Umbilical cord (tissue), 2 donors: ENCODE measurements around the gene ANKRD11. TPM values are rescaled to one million over a fixed set of nuclear protein-coding genes. Genes with fewer than 3 reads are reported as not detected.
"Not testable (repeated sequence)": the region's sequence is repeated elsewhere in the genome, so short reads cannot be mapped to it uniquely, and the experiment has no call there.

ENCODE experiments used
- DNase-seq: peaks from one replicate; pipeline ENCODE4 v3.0.0-alpha.2; 2015; ENCODE audit warnings: low spot score
- total RNA-seq: library from RNA; depleted of rRNA; stranded (reverse); fragments of >200 nt; gene quantifications from one replicate; pipeline ENCODE4 v1.2.3, GENCODE V29; 2014; ENCODE audit warnings: low replicate concordance; ENCODE audit not compliant: insufficient read depth

The ANKRD11 gene
- total RNA-seq, 1 donor from 2014 or later: 43.8 TPM

DNA sequence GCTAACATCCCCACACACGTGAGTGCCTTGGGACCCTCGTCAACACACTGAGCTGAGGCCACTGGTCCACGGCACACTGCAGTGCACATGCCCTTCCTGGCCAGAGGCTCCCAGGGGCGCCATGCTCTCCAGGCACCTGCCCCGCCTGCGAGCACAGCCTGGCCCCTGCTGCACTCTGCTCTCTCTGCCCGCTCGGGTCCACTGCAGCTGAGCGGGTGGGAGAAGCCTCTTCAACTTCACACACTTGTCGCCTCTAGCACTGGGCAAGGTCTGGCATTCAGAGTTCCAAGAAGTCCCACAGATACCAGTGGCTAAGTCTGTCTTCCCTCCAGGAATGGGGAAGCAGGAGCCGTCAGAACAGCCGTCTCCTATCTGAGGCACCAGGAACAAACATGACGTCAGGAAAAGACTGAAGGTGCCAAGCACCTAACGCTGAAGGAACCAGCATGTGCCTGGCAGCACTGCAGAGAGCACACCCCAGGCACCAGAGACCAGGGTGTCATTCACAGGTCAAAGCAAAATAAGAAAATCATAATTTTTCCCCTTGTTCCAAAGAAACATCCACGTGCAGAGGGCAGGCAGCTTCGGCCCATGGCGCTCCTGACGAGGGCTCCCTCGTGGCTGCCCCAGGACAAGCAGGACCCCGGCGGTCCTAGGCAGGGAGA lies 189.9 kb downstream of the ANKRD11 start:
- no peak for DNase-seq

DNA sequence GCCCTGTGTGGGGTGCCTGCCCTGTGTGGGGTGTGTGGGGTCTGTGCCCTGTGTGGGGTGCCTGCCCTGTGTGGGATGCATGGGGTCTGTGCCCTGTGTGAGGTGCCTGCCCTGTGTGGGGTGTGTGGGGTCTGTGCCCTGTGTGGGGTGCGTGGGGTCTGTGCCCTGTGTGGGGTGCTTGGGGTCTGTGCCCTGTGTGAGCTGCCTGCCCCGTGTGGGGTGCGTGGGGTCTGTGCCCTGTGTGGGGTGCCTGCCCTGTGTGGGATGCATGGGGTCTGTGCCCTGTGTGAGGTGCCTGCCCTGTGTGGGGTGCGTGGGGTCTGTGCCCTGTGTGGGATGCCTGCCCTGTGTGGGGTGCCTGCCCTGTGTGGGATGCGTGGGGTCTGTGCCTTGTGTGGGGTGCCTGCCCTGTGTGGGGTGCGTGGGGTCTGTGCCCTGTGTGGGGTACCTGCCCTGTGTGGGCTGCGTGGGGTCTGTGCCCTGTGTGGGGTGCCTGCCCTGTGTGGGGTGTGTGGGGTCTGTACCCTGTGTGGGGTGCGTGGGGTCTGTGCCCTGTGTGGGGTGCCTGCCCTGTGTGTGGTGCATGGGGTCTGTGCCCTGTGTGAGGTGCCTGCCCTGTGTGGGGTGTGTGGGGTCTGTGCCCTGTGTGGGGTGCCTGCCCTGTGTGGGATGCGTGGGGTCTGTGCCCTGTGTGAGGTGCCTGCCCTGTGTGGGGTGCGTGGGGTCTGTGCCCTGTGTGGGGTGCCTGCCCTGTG lies 190.8 kb downstream of the ANKRD11 start:
- not testable (repeated sequence) for DNase-seq

DNA sequence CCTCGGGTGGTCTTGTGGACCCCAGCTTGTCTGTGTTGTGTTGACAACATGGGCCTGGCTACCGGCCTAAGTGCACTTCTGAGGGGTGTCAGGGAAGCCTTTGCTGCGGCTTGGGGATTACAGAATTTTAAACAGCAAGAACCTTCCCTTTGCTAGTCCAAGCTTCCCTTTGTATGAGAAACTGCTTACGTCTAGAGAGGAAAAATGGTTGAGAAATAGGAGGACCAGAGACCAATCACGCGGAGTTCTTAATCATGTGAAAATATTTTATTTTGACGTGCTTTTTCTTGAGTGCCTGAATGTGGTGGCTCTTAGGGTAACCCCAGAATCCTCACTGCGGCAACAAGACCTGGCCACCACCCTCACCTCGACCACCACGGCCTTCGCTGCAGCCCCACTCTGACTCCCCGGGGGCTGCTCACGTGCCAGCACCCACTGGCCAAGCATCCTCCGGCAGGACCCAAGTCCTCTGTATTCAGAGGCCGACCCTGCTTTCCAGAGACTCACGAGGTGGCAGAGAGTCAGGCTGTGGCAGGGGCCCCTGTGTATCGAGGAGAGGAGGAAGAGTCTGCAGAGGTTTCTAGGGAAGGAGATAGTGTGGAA lies 191.6 kb downstream of the ANKRD11 start:
- no peak for DNase-seq

DNA sequence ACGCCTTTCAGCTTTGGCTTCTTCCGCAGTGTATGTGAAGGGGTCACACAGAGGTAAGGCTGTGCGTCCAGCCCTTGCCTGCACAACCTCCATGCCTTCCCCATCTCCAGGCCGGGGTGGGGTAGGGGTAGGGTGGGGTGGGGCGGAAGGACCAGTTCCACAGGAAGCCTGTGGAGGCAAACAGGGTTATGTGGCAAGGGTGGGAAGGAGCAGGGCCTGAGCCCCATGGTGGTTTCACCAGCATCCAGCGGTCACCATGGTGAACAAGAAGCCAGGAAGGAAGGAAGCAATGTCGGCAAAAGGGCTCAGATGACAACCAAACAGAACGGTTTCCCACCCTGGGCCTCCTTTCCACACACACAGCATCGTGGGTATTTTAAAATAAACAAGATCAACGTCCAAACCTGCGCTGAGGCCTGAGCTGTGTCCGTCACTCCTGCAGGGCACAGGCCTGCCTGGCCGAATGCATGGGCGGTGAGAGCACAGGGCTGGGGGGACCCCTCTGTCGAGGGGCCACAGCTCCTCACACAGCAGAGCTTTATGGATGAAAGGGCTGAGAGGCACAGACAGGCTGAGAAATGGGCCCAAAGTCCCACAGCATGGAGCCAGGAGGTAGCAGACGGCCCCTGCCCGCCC lies 192.3 kb downstream of the ANKRD11 start:
- no peak for DNase-seq

DNA sequence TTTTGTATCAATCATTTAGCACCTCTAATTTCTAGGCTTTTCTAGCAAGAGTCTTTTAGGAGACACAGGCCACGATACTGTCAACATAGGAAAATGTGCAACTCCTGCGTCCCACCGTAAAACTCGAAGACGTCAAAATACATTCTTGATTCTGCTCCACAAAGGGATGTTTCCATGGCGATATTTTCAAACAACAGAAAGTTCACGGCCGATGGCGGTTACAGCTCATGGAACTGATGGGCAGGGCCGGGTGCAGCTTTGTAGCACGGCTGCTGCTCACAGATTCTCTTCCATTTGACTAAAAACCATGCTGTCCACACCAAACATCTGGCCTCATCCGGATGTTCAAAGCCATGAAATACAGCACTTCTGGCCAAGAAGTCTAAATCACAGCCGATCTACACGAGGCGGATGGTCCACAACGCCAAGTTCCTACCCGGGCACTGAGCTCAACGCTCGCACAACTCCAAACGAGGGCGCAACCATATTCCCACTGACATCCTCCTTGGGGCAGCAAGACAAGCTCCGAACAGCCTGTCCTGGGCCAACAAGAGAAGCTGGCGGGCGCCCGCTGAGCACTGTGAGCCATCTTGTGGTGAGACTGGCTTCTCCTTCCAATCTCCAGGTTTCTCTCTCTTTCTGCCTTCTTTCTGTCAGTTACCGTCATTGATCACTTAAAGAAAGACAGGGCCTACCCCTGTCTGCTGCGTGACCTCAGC lies 193.0 kb downstream of the ANKRD11 start:
- no peak for DNase-seq

DNA sequence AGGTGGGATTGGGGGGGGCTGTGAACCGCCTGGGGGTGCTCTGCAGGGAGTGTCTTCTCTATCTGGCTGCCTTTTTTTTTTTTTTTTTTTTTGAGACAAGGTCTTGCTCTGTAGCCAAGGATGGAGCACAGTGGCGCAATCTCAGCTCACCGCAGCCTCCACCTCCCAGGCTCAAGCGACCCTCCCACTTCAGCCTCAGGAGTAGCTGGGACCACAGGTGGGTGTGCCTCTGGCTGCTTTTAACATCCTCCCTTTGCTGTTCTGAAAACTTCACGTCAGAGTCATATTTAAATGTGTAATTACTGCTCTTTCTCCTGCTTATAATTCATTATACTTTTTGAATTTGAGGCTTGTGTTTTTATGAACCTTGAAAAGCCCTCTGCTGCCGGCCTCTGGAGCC lies 194.4 kb downstream of the ANKRD11 start:
- no peak for DNase-seq

DNA sequence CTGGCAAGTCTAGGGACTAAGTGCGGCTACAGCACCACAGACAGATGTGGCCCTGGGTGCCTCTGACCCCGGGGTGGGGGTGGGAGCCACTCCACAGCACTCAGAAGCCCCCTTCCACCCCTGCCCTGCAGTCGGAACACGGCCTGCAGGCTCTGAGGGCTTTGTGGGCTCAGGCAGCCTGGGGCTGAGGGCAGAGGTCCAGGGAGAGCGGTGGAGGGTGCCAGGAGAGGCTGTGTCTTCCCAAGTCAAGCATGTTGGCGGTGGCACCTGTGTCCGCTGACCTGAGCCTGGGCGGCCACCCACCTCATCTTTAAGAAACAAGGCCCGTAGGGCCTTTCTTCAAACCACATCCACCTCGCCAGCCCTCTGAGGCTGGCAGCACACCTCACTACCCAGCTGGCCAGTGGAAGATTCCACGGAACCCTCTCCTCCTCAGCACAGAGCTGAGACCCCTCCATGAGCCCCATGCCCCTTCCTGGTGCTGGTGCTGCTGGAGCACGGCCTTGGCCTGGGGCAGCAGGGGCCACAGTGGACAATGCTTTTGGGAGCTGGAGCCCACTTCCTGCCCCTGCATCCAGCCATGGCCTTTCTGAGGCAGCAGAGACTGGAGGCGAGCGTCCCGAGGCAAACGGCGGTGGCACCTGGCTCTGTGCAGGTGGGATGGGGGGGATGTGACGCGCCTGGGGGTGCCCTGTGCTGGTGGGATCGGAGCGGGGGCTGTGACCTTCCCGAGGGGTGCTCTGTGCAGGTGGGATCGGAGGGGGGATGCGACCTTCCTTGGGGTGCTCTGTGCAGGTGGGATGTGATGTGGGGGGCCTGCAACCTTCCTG lies 195.1 kb downstream of the ANKRD11 start:
- DNase-seq: no peak

DNA sequence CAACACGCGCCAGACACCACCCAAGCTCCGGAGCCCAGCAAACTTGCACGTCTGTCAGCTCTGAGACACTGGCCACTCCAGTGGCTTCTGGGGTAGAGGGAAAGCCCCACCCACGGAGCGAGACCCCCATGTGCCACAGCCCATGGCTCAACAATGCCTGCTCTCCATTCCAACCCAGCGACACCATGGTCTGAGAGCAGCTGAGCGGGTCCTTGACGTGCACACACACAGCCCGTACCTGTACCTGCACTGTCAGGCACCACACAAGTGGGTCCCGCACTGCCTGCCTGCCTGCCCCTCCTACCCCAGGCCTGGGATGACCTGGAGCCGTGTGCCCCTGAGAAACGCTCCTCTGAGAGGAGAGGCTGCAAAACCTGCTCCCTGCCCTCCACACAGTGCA lies 195.9 kb downstream of the ANKRD11 start:
- no peak for DNase-seq

DNA sequence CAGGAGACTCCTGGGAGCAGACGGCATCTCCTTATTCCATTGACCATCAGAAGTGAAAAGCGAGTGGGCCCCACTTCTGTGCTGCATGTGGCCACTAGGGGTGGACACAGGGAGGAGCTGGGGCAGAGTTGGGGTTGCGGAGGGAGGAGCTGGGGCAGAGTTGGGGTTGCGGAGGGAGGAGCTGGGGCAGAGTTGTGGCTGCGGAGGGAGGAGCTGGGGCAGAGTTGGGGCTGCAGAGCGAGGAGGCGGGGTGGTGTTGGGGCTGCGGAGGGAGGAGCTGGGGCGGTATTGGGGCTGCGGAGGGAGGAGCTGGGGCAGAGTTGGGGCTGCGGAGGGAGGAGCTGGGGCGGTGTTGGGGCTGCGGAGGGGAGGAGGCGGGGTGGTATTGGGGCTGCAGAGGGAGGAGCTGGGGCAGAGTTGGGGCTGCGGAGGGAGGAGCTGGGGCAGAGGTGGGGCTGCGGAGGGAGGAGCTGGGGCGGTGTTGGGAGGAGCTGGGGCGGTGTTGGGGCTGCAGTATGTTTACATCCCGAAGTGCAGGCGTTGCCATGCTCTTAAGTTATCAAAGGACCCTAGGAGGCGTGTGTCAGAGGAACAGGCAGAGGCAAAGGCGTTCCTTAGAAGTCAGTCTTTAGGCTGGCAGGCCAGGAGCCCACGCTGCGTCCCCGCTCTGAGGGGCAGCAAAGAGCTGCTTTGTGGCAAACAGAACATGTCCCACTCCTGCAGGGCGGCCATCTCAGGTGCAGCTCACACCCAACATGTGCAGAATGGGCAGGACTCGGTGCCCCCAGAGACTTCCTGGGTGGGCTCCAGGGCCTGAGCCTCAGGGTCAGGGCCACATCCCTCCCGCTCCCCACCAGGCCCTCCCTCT lies 196.9 kb downstream of the ANKRD11 start:
- peak; percentile 19 for DNase-seq

DNA sequence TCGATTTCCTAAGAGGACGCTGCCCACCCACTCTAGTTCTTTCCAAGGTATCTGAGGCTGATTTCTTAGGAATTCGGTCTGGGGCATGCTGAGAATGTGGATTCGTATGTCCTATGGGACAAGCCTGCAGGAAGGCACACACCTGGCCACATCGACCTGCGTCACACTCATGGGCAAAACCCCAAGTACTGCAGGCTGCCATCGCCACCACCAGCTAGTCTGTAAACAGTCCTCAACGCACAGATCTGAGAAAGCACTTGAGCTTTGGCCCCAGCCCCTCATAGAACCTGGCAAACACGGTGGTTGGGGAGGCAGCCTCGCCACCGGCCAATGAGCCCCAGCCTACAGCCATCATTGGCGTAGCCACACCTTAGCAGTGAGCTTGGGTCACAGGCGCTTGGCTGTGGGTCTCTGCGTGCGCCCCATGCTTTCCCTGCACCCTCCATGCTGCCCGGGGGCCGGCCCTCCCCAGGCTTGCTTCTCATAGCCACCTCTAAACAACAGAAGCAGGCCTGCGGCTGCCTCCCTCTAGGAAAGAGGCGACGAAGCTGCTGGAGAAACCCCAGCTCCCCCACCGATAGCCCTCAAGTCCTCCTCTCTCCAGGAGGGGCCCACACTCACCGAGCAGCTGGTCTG lies 197.8 kb downstream of the ANKRD11 start:
- no peak for DNase-seq

DNA sequence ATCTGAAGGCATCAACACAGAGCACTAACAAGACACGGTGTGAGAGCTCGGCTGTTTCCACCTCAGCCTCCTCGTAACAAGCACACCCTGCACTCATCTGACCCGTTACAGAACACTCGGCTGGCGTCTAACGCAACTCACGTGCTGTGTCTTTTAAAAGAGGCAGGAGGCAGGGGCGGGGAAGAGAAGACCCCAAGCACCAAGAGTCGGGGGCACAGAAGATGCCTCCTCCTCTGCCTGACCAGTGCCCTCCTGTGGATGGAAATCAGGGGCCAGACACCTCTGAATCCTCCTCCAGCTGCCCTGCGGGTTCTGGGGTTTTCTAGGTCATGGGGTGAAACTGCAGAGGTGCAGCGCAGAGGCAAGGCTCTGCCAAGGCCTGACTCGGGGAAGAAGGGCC lies 198.6 kb downstream of the ANKRD11 start:
- no peak for DNase-seq

DNA sequence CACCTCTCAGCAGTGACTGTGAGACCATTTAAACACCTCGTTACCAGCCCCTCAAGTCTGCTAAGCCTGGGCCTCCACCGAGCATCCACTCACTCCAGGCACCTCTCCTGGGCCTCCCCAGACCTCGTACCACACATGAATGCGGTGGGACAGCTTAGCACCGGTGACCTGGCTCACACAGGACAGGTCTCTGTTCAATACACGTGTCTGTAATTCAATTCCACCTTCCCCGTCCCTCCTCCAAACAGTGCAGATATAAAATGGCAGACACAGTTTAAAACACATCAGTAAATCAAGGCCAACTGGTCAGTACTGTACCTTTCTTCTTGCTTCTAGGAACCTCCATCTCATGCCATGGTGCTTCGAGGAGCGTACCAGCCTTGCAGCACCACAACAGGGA lies 199.0 kb downstream of the ANKRD11 start:
- DNase-seq: no peak

DNA sequence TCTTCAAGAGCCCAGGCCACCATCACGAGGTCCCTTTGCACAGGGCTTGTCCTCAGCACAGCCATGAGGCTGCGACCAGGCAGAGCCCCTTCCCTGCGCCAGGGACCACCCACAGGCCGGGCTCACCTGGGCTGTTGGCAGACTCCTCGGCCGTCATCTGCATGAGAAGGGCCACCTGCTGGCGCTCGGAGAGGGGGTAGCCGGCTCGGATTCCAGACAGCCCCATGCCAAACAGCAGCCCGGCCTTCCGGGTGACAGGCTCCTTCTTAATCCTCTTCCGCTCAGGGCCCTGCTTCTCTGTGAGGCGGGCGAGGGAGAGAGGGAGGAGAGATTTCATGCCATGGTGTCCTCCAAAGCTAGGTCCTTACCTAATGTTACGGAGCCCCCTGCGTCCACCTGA lies 199.5 kb downstream of the ANKRD11 start:
- no peak for DNase-seq

DNA sequence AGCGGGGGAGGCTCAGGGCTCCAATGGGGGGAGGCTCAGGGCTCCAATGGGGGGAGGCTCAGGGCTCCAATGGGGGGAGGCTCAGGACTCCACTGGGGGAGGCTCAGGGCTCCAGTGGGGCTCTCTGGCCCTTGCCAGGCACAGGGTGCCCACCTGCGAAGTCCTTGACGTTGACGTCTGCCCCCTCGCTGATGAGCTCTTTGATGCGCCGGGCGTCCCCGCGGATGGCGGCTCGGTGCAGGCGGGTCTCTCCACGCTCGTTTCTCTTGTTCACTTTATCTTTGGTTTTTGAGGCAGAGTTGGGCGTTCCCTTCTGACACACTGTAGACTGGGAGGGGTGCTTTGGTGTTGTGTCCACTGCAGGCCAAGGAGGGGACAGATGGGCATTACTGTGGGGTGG lies 199.9 kb downstream of the ANKRD11 start:
- DNase-seq: no peak

DNA sequence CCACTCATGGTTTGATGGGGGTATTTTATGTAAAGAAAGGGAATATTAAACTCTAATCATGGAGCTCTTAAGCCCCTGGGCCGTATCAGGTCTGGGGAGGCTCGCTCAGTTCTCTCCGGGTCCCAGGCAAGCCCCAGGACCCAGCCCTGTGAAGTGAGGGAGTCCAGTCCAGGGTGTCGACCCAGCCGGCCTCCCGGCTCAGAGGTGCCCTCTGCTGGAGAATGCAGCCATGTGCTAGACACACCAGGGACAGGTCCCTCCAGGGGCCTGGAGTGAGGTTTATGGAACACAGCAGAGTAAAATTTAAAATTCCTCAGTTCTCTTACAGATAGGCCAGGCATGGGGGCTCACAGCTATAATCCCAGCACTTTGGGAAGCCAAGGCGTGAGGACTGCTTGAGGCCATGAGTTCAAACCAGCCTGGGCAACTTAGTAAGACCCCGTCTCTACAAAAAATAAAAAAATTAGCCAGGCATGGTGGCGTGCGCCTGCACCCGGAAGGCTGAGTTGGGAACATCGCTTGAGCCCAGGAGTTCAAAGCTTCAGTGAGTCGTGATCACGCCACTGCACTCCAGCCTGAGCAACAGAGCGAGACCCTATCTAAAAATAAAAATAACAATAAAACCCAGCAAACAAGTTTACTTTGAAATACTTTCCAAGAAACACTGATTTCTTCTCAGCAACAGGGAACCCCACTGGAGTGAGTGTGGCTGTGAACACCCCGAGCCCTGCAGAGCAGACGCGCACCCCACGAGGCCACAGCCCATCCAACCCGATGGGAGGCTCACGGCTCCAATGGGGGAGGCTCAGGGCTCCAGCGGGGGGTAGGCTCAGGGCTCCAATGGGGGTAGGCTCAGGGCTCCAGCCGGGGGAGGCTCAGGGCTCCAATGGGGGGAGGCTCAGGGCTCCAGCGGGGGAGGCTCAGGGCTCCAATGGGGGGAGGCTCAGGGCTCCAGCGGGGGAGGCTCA lies 200.6 kb downstream of the ANKRD11 start:
- DNase-seq: peak; percentile 38

DNA sequence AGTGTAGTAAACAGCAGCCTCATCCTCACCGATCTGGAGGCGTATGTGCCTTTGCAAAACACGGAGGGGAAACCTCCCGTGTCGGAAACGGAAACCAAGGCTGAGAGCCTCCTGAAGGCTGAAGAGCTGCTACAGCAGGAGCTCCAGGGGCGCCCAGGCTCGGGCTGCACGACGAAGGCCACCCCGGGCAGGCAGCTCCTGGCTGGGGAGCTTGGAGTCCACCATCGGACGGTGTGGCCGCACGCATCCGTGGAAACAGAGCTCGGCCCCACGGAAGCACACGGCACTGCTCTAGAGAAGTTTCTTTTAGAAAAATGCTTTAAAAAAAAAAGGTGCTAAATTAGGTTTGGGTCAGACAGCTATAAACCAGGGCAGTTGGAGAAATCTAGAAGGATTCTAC lies 201.4 kb downstream of the ANKRD11 start:
- DNase-seq: no peak

DNA sequence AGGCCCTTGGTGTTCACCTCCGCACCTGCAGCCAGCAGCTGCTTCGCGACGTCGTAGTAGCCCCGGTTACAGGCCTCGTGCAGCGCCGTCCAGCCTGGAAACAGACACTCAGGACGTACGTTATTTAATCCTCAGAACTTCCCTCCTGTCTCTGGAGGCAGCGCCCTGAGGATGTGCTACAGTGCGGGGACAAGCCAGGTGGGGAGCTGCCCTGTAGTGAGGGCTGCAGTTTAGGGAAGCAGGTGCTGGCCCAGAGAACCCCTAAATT lies 201.8 kb downstream of the ANKRD11 start:
- DNase-seq: no peak

DNA sequence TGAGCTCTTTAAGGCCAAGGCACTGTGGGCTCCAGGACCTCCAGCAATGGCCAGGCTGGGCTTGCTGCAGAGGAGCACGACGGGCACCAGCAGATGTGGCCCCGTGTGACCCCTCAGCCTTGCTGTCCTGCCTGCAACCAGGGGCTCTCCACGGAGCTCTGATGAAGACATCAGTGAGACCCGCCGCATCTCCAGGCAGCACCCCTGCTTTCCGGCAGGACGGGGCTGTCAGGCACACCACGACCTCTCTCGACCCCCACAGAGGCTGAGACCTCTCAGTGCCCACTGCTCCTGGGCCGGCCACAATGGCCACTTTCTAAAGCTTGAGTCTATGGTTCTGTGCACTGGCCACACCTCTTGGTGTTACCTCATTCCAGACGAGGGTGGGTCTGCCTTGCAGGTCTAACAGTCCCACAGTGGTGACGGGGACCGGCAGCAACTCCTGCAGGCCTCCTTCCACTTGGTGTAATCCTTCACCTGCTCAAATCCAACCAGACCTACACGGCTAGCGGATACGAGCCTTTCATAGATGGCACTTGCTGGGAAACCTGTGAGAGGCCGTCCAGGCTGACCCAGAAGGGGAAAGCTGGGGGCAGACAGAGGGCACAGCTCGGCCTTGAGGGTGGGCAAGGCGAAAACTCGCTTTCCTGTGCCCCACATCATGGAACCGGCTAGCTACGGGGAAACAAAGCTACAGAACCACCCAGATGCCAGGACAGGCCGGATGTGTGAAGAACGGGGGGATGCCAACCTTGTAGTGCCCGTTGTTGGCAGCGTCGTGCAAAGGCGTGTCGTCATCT lies 202.4 kb downstream of the ANKRD11 start:
- no peak for DNase-seq
